Measurements from ENCODE around the gene MYH9.

Gene MYH9

DNA sequence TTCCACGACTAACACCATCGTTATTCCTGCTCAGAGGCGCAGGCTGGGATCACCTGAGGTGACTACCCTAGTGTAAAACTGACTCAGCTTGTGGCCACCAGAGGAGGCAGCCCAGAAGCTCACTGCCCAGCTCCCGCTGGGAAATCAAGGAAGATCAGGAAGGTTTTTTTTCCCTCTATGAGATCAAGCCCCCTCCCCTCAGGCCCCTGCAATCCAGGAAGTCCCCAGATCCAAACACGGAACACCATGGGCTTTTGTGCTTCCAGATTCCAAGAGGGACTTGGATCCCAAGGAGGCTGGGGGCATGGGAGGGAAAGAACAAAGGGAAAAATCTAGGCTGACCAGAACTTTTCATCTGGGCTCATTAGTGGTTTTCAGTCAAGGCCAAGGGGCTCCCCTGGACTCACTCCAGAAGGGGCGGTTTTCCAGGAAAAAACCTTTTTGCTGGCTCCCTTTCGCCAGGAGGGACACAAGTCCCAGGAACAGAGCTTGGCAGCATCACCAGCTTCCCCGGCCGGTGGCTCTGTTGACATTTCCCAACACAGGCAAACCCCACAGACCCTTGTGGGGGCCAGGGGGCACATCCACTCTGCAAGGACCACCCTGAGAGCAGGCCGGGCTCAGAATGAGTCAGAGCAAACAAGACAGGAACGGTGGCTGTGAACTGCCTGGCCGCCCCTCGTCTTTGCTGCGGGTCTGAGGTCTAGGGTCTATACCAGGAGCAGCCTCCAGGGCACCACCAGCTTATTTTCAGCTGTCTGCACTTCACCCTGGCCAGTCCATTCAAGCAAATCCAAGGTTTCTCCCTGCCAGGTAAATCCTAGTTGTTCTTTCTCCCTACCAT, 36.8 kb downstream of the MYH9 start:
- H3K9ac ChIP-seq (ENCODE audit: low read length) = peak overlapping the region; percentile 58
- H3K27ac ChIP-seq (ENCODE audit: low read depth, low read length) = peak overlapping the region; percentile 96
- peaks cover 83% of the 10 kb centered on the region for H3K4me1 ChIP-seq (ENCODE audit: insufficient read depth, low read length)
- H3K4me3 ChIP-seq (ENCODE audit: low read depth in 1 of 2, low read length in 2 of 2) = peak overlapping the region in 1 of 2 donors; percentile 33
- no peaks in the 10 kb centered on the region for H3K9me3 ChIP-seq (ENCODE audit: low read length)
- H3K36me3 ChIP-seq (ENCODE audit: insufficient read depth, low read length) = peaks cover 24% of the 10 kb centered on the region
- no peaks in the 10 kb centered on the region for H3K27me3 ChIP-seq (ENCODE audit: control insufficient read depth in 1 of 2, insufficient read depth in 2 of 2, low read length in 2 of 2)

DNA sequence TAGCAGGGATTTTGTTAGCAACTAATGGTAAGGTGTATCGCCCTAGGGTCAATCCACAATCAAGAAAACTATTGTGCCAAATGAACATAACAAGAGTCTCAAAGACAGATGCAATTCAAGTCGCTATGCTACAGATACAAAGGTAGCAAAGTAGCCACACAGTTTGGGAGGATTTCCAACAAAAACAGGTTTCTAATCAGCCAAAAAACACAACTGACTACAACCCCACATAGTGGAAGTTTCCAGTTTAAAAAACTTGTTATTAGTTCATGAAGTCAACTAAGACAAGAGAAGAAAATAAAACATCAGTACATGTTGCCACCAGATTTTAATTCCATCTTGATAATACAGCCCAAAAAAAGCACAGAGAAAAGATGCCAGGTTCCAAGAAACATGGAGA, 38.0 kb downstream of the MYH9 start:
- Histone ChIP-seq H3K27me3 (ENCODE audit: control insufficient read depth in 1 of 2, insufficient read depth in 2 of 2, low read length in 2 of 2) (no peaks in the 10 kb centered on the region), H3K4me1 (ENCODE audit: insufficient read depth, low read length) (peaks cover 81% of the 10 kb centered on the region), H3K27ac (ENCODE audit: low read depth, low read length) (peak overlapping the region; percentile 96), H3K36me3 (ENCODE audit: insufficient read depth, low read length) (peaks cover 30% of the 10 kb centered on the region), H3K9ac (ENCODE audit: low read length) (no peak overlapping the region), H3K4me3 (ENCODE audit: low read depth in 1 of 2, low read length in 2 of 2) (no peak overlapping the region), H3K9me3 (ENCODE audit: low read length) (no peaks in the 10 kb centered on the region)

DNA sequence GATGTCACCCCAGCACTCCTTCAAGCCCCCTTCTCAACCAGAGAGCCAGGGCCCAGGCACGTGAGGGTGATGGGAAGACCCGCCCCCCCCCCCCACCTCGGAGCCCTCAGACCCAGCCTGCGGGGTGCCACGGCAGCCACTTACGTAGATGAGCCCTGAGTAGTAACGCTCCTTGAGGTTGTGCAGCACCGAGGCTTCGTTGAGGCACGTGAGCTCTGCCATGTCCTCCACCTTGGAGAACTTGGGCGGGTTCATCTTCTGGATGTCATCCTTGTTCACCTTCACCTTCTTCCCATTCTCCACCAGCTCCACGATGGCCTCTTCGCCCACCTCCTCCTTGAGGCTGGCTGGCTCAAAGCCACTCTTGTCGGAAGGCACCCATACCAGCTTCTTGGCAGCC, 39.0 kb downstream of the MYH9 start:
- no peaks in the 10 kb centered on the region for H3K27me3 ChIP-seq (ENCODE audit: control insufficient read depth in 1 of 2, insufficient read depth in 2 of 2, low read length in 2 of 2)
- no peak overlapping the region for H3K4me3 ChIP-seq (ENCODE audit: low read depth in 1 of 2, low read length in 2 of 2)
- peak overlapping the region; percentile 96 for H3K27ac ChIP-seq (ENCODE audit: low read depth, low read length)
- no peak overlapping the region for H3K9ac ChIP-seq (ENCODE audit: low read length)
- no peaks in the 10 kb centered on the region for H3K9me3 ChIP-seq (ENCODE audit: low read length)
- H3K36me3 ChIP-seq (ENCODE audit: insufficient read depth, low read length) = peaks cover 40% of the 10 kb centered on the region
- peaks cover 81% of the 10 kb centered on the region for H3K4me1 ChIP-seq (ENCODE audit: insufficient read depth, low read length)

DNA sequence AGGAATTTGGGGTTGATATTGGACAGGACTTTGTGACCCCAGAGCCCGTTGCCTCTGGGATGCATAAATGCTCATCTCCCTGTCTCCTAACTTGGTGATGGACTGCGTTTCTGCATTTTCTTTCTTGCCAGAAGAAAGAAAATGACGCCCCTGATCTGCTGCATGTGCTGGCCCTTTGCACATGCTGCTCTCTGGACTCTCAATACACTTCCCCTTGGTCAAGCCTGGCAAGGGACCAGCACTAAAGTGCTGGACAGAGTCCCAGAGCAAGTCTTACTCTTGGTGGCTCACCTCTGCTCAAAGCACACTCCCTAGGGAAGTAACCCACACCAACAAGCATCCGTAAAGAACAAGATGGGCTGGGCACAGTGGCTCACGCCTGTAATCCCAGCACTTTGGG, 40.7 kb downstream of the MYH9 start:
- Histone ChIP-seq H3K9me3 (ENCODE audit: low read length) (no peaks in the 10 kb centered on the region), H3K27ac (ENCODE audit: low read depth, low read length) (peak overlapping the region; percentile 6), H3K9ac (ENCODE audit: low read length) (no peak overlapping the region), H3K4me1 (ENCODE audit: insufficient read depth, low read length) (peaks cover 80% of the 10 kb centered on the region), H3K27me3 (ENCODE audit: control insufficient read depth in 1 of 2, insufficient read depth in 2 of 2, low read length in 2 of 2) (no peaks in the 10 kb centered on the region), H3K4me3 (ENCODE audit: low read depth in 1 of 2, low read length in 2 of 2) (no peak overlapping the region), H3K36me3 (ENCODE audit: insufficient read depth, low read length) (peaks cover 56% of the 10 kb centered on the region)

DNA sequence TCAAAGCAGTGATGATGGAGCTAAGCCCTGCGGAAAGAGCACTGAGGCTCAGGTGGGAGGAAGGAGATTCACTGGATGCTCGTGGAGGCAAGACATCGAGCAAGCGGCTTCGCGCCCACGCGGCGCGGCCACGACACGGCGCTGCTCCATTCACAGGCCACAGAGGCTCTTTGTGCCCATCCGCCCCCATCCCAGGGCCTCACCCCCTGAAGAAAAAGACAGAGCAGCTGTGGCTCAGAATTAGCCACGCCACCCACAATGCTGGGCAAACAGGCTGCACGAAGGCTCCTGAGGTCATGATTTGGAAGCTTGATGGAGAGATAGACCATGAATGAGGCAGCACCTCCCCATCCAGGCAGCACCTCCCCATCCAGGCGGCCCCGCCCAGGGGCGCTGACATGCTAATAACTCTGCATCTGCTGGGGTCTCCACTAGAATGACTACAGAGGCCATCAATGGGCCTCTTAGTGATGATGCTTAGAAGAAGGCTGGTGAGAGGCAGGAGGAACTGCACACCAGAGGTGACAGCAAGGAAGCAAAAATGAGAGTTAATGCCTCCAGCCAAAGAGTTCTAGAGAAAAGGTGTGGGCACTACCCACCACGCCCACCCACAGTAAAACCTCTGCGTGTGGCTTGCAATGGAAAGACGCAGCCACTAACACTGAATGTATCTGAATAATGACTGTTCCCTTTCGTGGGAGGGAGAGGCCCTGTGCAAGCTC, 43.5 kb downstream of the MYH9 start:
- no peak overlapping the region for H3K9ac ChIP-seq (ENCODE audit: low read length)

DNA sequence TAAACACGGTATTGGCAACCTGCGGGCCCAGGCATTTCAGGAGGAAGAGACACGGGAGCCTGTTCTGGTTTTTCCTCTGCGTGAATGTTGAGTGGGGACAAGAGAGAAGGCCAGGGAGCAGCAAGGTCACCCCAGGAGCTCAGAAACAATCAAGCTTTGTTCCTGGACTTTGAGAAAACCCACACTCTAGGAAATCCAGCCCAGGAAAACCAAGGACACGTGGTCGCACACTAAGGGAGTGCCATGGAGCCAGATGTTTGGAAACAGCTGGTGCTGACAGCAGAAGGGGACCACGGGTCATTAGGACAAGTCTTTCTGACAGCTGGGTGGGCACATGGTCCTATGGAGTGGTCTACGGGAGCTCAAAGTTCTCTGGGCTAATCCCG, 44.1 kb downstream of the MYH9 start:
- H3K4me3 ChIP-seq (ENCODE audit: low read depth in 1 of 2, low read length in 2 of 2) = peak overlapping the region in 1 of 2 donors; percentile 6
- H3K27me3 ChIP-seq (ENCODE audit: control insufficient read depth in 1 of 2, insufficient read depth in 2 of 2, low read length in 2 of 2) = no peaks in the 10 kb centered on the region
- no peak overlapping the region for H3K9ac ChIP-seq (ENCODE audit: low read length)
- H3K27ac ChIP-seq (ENCODE audit: low read depth, low read length) = peak overlapping the region; percentile 71
- peaks cover 82% of the 10 kb centered on the region for H3K4me1 ChIP-seq (ENCODE audit: insufficient read depth, low read length)
- no peaks in the 10 kb centered on the region for H3K9me3 ChIP-seq (ENCODE audit: low read length)
- H3K36me3 ChIP-seq (ENCODE audit: insufficient read depth, low read length) = peaks cover 85% of the 10 kb centered on the region

More for the DNA sequence above, 43.5 kb downstream of the MYH9 start:
- Histone ChIP-seq H3K27ac (ENCODE audit: low read depth, low read length) (peak overlapping the region; percentile 71), H3K36me3 (ENCODE audit: insufficient read depth, low read length) (peaks cover 84% of the 10 kb centered on the region), H3K27me3 (ENCODE audit: control insufficient read depth in 1 of 2, insufficient read depth in 2 of 2, low read length in 2 of 2) (no peaks in the 10 kb centered on the region), H3K4me3 (ENCODE audit: low read depth in 1 of 2, low read length in 2 of 2) (peak overlapping the region in 1 of 2 donors; percentile 6), H3K9me3 (ENCODE audit: low read length) (no peaks in the 10 kb centered on the region), H3K4me1 (ENCODE audit: insufficient read depth, low read length) (peaks cover 80% of the 10 kb centered on the region)

DNA sequence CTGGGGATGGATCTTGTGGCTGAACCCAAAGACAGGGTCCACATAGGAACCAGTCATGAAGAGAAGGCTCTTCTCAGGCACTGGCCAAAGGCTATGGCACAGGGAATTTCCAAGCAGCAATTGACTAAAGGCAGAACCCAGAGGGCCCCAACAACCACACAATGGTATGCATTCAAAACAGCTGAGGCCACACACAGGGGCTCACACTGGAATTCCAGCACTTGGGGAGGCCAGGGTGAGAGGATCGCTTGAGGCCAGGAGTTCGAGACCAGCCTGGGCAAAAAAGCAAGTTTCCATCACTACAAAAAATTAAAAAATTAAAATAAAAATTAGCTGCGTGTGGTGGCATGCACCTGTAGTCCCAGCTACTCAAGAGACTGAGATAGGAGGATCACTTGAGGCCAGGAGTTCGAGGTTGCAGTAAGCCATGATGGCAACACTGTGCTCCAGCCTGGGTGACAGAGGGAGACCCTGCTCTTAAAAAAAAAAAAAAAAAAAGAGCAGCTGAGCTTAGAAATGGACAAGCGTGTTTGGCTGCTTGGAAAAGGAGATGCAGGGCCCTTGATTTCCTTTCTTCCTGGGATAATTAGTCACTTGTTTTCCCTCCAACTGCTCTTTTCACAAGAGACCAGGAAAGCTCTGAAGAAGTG, 44.6 kb downstream of the MYH9 start:
- H3K9me3 ChIP-seq (ENCODE audit: low read length) = no peaks in the 10 kb centered on the region
- peak overlapping the region in 1 of 2 donors; percentile 6 for H3K4me3 ChIP-seq (ENCODE audit: low read depth in 1 of 2, low read length in 2 of 2)
- peaks cover 88% of the 10 kb centered on the region for H3K36me3 ChIP-seq (ENCODE audit: insufficient read depth, low read length)
- peak overlapping the region; percentile 97 for H3K27ac ChIP-seq (ENCODE audit: low read depth, low read length)
- H3K4me1 ChIP-seq (ENCODE audit: insufficient read depth, low read length) = peaks cover 86% of the 10 kb centered on the region
- no peak overlapping the region for H3K9ac ChIP-seq (ENCODE audit: low read length)
- no peaks in the 10 kb centered on the region for H3K27me3 ChIP-seq (ENCODE audit: control insufficient read depth in 1 of 2, insufficient read depth in 2 of 2, low read length in 2 of 2)

DNA sequence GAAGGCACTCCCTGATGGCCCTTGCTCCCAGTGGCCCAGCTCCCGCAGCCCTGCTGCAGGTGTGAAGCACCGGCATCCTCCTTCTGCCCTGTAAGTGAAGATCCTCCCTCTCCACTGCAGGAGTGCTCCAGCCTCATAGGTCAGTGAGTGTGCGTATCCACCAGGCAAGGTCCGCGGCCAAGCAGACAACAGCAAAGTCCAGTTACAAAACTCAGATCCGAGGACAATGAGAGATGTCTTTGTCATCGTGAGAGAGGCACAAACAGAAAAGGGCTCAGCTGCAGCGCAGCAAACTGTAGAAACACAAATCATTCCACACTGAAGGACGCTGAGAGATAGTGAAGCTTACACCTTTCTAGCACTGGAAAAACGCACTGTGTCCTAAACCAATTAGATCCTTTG, 46.1 kb downstream of the MYH9 start:
- Histone ChIP-seq H3K27me3 (ENCODE audit: control insufficient read depth in 1 of 2, insufficient read depth in 2 of 2, low read length in 2 of 2) (no peaks in the 10 kb centered on the region), H3K9me3 (ENCODE audit: low read length) (no peaks in the 10 kb centered on the region), H3K27ac (ENCODE audit: low read depth, low read length) (peak overlapping the region; percentile 97), H3K4me3 (ENCODE audit: low read depth in 1 of 2, low read length in 2 of 2) (no peak overlapping the region), H3K36me3 (ENCODE audit: insufficient read depth, low read length) (peaks cover 93% of the 10 kb centered on the region), H3K9ac (ENCODE audit: low read length) (peak overlapping the region; percentile 55), H3K4me1 (ENCODE audit: insufficient read depth, low read length) (peaks cover 93% of the 10 kb centered on the region)

DNA sequence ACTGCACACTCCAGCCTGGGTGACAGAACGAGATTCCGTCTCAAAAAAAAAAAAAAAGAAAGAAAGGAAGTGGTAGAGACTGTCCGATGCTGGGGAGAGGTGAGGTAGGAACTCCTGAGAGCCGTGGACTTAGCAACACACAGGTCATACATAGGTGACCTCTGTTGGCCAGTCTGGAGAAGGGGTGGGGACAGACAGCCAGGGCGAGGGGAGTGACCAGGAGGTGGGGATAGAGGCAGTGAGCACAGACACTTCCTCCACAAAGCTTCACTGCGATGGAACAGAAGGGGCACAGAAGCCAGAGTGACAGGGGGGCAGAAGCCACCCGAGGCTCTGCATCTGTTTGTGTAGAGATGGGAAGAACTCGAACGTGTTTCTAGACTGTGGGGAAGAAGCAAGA, 47.1 kb downstream of the MYH9 start:
- Histone ChIP-seq H3K4me1 (ENCODE audit: insufficient read depth, low read length) (peaks cover 97% of the 10 kb centered on the region), H3K9ac (ENCODE audit: low read length) (peak overlapping the region; percentile 55), H3K9me3 (ENCODE audit: low read length) (no peaks in the 10 kb centered on the region), H3K36me3 (ENCODE audit: insufficient read depth, low read length) (peaks cover 93% of the 10 kb centered on the region), H3K27ac (ENCODE audit: low read depth, low read length) (peak overlapping the region; percentile 97), H3K4me3 (ENCODE audit: low read depth in 1 of 2, low read length in 2 of 2) (no peak overlapping the region), H3K27me3 (ENCODE audit: control insufficient read depth in 1 of 2, insufficient read depth in 2 of 2, low read length in 2 of 2) (no peaks in the 10 kb centered on the region)

DNA sequence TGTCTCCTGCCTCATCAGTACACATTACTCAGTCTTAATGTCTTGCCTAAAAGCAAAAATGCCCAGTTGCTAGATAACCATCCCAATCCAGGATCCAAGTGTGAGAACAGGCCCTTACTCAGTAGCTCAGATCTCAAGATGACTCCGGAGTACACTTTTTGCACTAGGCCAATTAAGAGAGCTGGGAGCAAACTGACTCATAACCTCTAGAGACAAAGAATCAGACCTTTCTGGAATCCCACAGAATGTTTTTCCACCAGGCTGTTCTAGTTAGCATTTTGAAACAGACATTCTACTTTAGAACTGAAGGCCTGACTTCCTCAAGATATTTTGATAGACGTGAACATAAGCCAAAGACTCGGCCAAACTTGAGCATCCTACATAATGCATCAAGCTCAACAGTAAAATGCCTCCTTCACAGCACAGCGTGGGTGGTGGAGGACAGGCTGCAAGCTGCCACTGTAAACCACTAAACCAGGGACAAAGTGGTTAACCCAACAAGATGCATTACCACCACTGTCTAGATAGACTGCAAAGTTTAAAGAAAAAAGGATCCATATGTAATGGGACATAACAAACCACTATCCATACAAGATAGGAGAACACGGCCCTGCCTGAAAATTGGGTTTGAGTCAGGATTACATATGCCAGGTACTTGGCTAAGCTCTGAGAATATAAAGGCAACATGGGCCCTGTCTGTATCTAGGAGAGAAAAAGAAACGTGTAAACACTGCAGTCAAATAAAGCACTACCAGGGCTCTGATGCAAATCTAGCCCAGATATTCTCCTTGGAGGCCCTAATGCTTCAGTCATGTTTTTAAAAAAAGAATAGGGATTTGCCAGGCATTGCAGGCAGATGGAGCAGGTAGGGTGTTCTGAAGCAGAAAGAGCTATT, 48.3 kb downstream of the MYH9 start:
- no peaks in the 10 kb centered on the region for H3K9me3 ChIP-seq (ENCODE audit: low read length)
- H3K36me3 ChIP-seq (ENCODE audit: insufficient read depth, low read length) = peaks cover 98% of the 10 kb centered on the region
- no peak overlapping the region for H3K4me3 ChIP-seq (ENCODE audit: low read depth in 1 of 2, low read length in 2 of 2)
- H3K9ac ChIP-seq (ENCODE audit: low read length) = peak overlapping the region; percentile 55
- H3K27ac ChIP-seq (ENCODE audit: low read depth, low read length) = peak overlapping the region; percentile 97
- H3K4me1 ChIP-seq (ENCODE audit: insufficient read depth, low read length) = peaks cover 99% of the 10 kb centered on the region
- H3K27me3 ChIP-seq (ENCODE audit: control insufficient read depth in 1 of 2, insufficient read depth in 2 of 2, low read length in 2 of 2) = no peaks in the 10 kb centered on the region
